Daoy (cell line): Measurements from ENCODE around the gene MAP3K14. TPM values are rescaled to one million over a fixed set of nuclear protein-coding genes. Genes with fewer than 3 reads are reported as not detected.
"Not testable (repeated sequence)": the region's sequence is repeated elsewhere in the genome, so short reads cannot be mapped to it uniquely, and the experiment has no call there.

Experiments
- DNase-seq: peaks from one replicate; pipeline ENCODE4 v3.0.0-alpha.2; 2015; ENCODE audit warnings: low read depth
- total RNA-seq: library from RNA; depleted of rRNA; stranded (reverse); fragments of >200 nt; shearing (Covaris generic); gene quantifications from 2 replicates; pipeline ENCODE4 v1.2.3, GENCODE V29; 2014; rRNA removed

MAP3K14 gene
- 11.3 and 13.9 TPM in 2 replicates for total RNA-seq

- DNase-seq, result peak; percentile 76
These were observed at the start of gene MAP3K14 for GRCh38 chr17:45316434-45317110. MAP3K14 (minus strand) TSS chr17:45317020; CDS start chr17:45290745, 26,275 bp downstream.

- no peak for DNase-seq
These were observed 49.2 kb upstream of the MAP3K14 start for GRCh38 chr17:45366049-45366448.

- peak; percentile 37 for DNase-seq
These were observed 47.9 kb upstream of the MAP3K14 start for GRCh38 chr17:45364531-45365390.

- DNase-seq, result no peak
These were observed 46.7 kb upstream of the MAP3K14 start for GRCh38 chr17:45363498-45363897.

GRCh38 chr17:45361976-45362375 is 45.2 kb upstream of the MAP3K14 start:
- DNase-seq, result no peak

- DNase-seq, result no peak
These were observed 44.6 kb upstream of the MAP3K14 start for GRCh38 chr17:45361451-45361850.

- no peak for DNase-seq
These were observed 40.7 kb upstream of the MAP3K14 start for GRCh38 chr17:45357364-45357997.

GRCh38 chr17:45355087-45355486 is 38.3 kb upstream of the MAP3K14 start:
- DNase-seq, result no peak

- peak; percentile 43 for DNase-seq
These were observed 36.2 kb upstream of the MAP3K14 start for GRCh38 chr17:45353043-45353442.

- no peak for DNase-seq
These were observed 35.0 kb upstream of the MAP3K14 start for GRCh38 chr17:45351831-45352230.

- no peak for DNase-seq
These were observed 30.6 kb upstream of the MAP3K14 start for GRCh38 chr17:45347444-45347843.

- no peak for DNase-seq
These were observed 29.6 kb upstream of the MAP3K14 start for GRCh38 chr17:45346216-45347015.

GRCh38 chr17:45345554-45346215 is 28.9 kb upstream of the MAP3K14 start:
- DNase-seq, result no peak

GRCh38 chr17:45345246-45345553 is 28.4 kb upstream of the MAP3K14 start:
- DNase-seq, result no peak

GRCh38 chr17:45343967-45344664 is 27.3 kb upstream of the MAP3K14 start:
- not testable (repeated sequence) for DNase-seq

GRCh38 chr17:45342871-45343526 is 26.2 kb upstream of the MAP3K14 start:
- DNase-seq, result no peak

GRCh38 chr17:45342306-45342705 is 25.5 kb upstream of the MAP3K14 start:
- no peak for DNase-seq

- peak; percentile 98 for DNase-seq
These were observed 24.8 kb upstream of the MAP3K14 start for GRCh38 chr17:45341533-45342158.
